ENCODE measurements around the gene FHIT. TPM values are rescaled to one million over a fixed set of nuclear protein-coding genes. Genes with fewer than 3 reads are reported as not detected.

FHIT gene
- total RNA-seq, 1 experiment from 2014 or later, result 2.1 TPM

- DNase-seq (ENCODE audit: extremely low read depth, low read depth), result no peak
Measured at GRCh38 chr3:60877188-60877587, 374.1 kb downstream of the FHIT start.

- no peak for DNase-seq (ENCODE audit: extremely low read depth, low read depth)
Measured at GRCh38 chr3:60870396-60870795, 380.9 kb downstream of the FHIT start.

- DNase-seq (ENCODE audit: extremely low read depth, low read depth), result no peak
Measured at GRCh38 chr3:60867200-60867599, 384.1 kb downstream of the FHIT start.

GRCh38 chr3:60856257-60857046 lies 394.8 kb downstream of the FHIT start:
- no peak for DNase-seq (ENCODE audit: extremely low read depth, low read depth)

- DNase-seq (ENCODE audit: extremely low read depth, low read depth), result no peak
Measured at GRCh38 chr3:60855250-60855649, 396.0 kb downstream of the FHIT start.

GRCh38 chr3:60854791-60855190 lies 396.5 kb downstream of the FHIT start:
- no peak for DNase-seq (ENCODE audit: extremely low read depth, low read depth)

GRCh38 chr3:60847791-60848190 lies 403.5 kb downstream of the FHIT start:
- DNase-seq (ENCODE audit: extremely low read depth, low read depth), result no peak

- no peak for DNase-seq (ENCODE audit: extremely low read depth, low read depth)
Measured at GRCh38 chr3:60844256-60844655, 407.0 kb downstream of the FHIT start.

GRCh38 chr3:60841355-60841754 lies 409.9 kb downstream of the FHIT start:
- DNase-seq (ENCODE audit: extremely low read depth, low read depth), result no peak

GRCh38 chr3:60839246-60839645 lies 412.0 kb downstream of the FHIT start:
- no peak for DNase-seq (ENCODE audit: extremely low read depth, low read depth)

GRCh38 chr3:60835796-60836195 lies 415.5 kb downstream of the FHIT start:
- DNase-seq (ENCODE audit: extremely low read depth, low read depth), result no peak

- DNase-seq (ENCODE audit: extremely low read depth, low read depth), result no peak
Measured at GRCh38 chr3:60829058-60829457, 422.2 kb downstream of the FHIT start.

GRCh38 chr3:60827666-60828065 lies 423.6 kb downstream of the FHIT start:
- DNase-seq (ENCODE audit: extremely low read depth, low read depth), result no peak

GRCh38 chr3:60826511-60826910 lies 424.7 kb downstream of the FHIT start:
- DNase-seq (ENCODE audit: extremely low read depth, low read depth), result no peak

- no peak for DNase-seq (ENCODE audit: extremely low read depth, low read depth)
Measured at GRCh38 chr3:60812502-60812901, 438.8 kb downstream of the FHIT start.

- DNase-seq (ENCODE audit: extremely low read depth, low read depth), result no peak
Measured at GRCh38 chr3:60810881-60811280, 440.4 kb downstream of the FHIT start.

GRCh38 chr3:60809857-60810610 lies 441.2 kb downstream of the FHIT start:
- DNase-seq (ENCODE audit: extremely low read depth, low read depth), result peak; percentile 5

- no peak for DNase-seq (ENCODE audit: extremely low read depth, low read depth)
Measured at GRCh38 chr3:60803216-60804173, 447.8 kb downstream of the FHIT start.

GRCh38 chr3:60801307-60801706 lies 449.9 kb downstream of the FHIT start:
- no peak for DNase-seq (ENCODE audit: extremely low read depth, low read depth)

- DNase-seq (ENCODE audit: extremely low read depth, low read depth), result no peak
Measured at GRCh38 chr3:60798456-60798855, 452.8 kb downstream of the FHIT start.

All from NCI-H460 (cell line).